ENCODE data around the gene C2CD4C.

Gene C2CD4C

GRCh38 chr19:408902-409515, at the start of gene C2CD4C:
TSS of gene C2CD4C (minus strand) at chr19:409147. CDS start at chr19:408361, 786 bp downstream.
- TF ChIP-seq MAX (IDR thresholded peaks at IDR 0.05; ENCODE audit: low read depth, low read length) (no peak), CTCF (IDR thresholded peaks at IDR 0.05; ENCODE audit: low read depth, low read length) (no peak), POLR2A (IDR thresholded peaks at IDR 0.05; ENCODE audit: extremely low read depth, insufficient read length) (no peak), MYC (IDR thresholded peaks at IDR 0.05; ENCODE audit: low read depth, low read length) (no peak)
- DNase-seq (ENCODE audit: low read depth) = peak; percentile 23
- no peak within 1 kb of the TSS for H3K4me3 ChIP-seq (ENCODE audit: low read depth, low read length)

GRCh38 chr19:458091-459042, 49.4 kb upstream of the C2CD4C start:
- no peak for TF ChIP-seq CTCF (IDR thresholded peaks at IDR 0.05; ENCODE audit: low read depth, low read length)
- TF ChIP-seq MAX (IDR thresholded peaks at IDR 0.05; ENCODE audit: low read depth, low read length) = no peak
- TF ChIP-seq MYC (IDR thresholded peaks at IDR 0.05; ENCODE audit: low read depth, low read length) = no peak
- TF ChIP-seq POLR2A (IDR thresholded peaks at IDR 0.05; ENCODE audit: extremely low read depth, insufficient read length) = no peak
- no peak for DNase-seq (ENCODE audit: low read depth)
- no peak overlapping the region for H3K4me3 ChIP-seq (ENCODE audit: low read depth, low read length)

GRCh38 chr19:457636-458035, 48.7 kb upstream of the C2CD4C start:
- TF ChIP-seq MYC (IDR thresholded peaks at IDR 0.05; ENCODE audit: low read depth, low read length) (no peak), CTCF (IDR thresholded peaks at IDR 0.05; ENCODE audit: low read depth, low read length) (no peak), MAX (IDR thresholded peaks at IDR 0.05; ENCODE audit: low read depth, low read length) (no peak), POLR2A (IDR thresholded peaks at IDR 0.05; ENCODE audit: extremely low read depth, insufficient read length) (no peak)
- no peak overlapping the region for H3K4me3 ChIP-seq (ENCODE audit: low read depth, low read length)
- no peak for DNase-seq (ENCODE audit: low read depth)

- H3K4me3 ChIP-seq (ENCODE audit: low read depth, low read length) = no peak overlapping the region
- DNase-seq (ENCODE audit: low read depth) = no peak
- TF ChIP-seq MYC (IDR thresholded peaks at IDR 0.05; ENCODE audit: low read depth, low read length) = no peak
- TF ChIP-seq MAX (IDR thresholded peaks at IDR 0.05; ENCODE audit: low read depth, low read length) = no peak
- TF ChIP-seq POLR2A (IDR thresholded peaks at IDR 0.05; ENCODE audit: extremely low read depth, insufficient read length) = no peak
- no peak for TF ChIP-seq CTCF (IDR thresholded peaks at IDR 0.05; ENCODE audit: low read depth, low read length)
These were observed 47.7 kb upstream of the C2CD4C start for GRCh38 chr19:456547-457110.

GRCh38 chr19:455851-456546, 47.1 kb upstream of the C2CD4C start:
- no peak overlapping the region for H3K4me3 ChIP-seq (ENCODE audit: low read depth, low read length)
- DNase-seq (ENCODE audit: low read depth) = no peak
- TF ChIP-seq MYC (IDR thresholded peaks at IDR 0.05; ENCODE audit: low read depth, low read length) (no peak), POLR2A (IDR thresholded peaks at IDR 0.05; ENCODE audit: extremely low read depth, insufficient read length) (no peak), MAX (IDR thresholded peaks at IDR 0.05; ENCODE audit: low read depth, low read length) (no peak), CTCF (IDR thresholded peaks at IDR 0.05; ENCODE audit: low read depth, low read length) (no peak)
